Activated naive CD4-positive, alpha-beta T cell treated with anti-CD3 and anti-CD28 coated beads, Interleukin-2, amount 10 ng/mL, durations not matched to agents 7 days and 5 days (primary cell): Measurements from ENCODE around the gene TMA7.
"Not testable (repeated sequence)": the region's sequence is repeated elsewhere in the genome, so short reads cannot be mapped to it uniquely, and the experiment has no call there.

ENCODE experiments used
- CTCF ChIA-PET: fragments of 350-600 bp; sonication (Branson Sonifier 250); formaldehyde crosslinking; loops from one replicate; lab custom pipeline; 2021; ENCODE audit warnings: antibody characterized with exemption; lab: Charles Lee
- DNase-seq: peaks from one replicate; pipeline ENCODE4 v3.0.0-alpha.2; 2020
- H3K27ac Mint-ChIP-seq: one replicate; pipeline ENCODE4 v1.8.0; 2021; ENCODE audit warnings: mild to moderate bottlenecking, moderate library complexity, mixed read lengths
- H3K27me3 Mint-ChIP-seq: one replicate; pipeline ENCODE4 v1.8.0; 2021; ENCODE audit warnings: mild to moderate bottlenecking, mixed read lengths
- H3K36me3 Mint-ChIP-seq: one replicate; pipeline ENCODE4 v1.8.0; 2021; ENCODE audit warnings: mixed read lengths
- H3K4me1 Mint-ChIP-seq: one replicate; pipeline ENCODE4 v1.8.0; 2021; ENCODE audit warnings: mixed read lengths
- H3K4me3 Mint-ChIP-seq: one replicate; pipeline ENCODE4 v1.8.0; 2021; ENCODE audit warnings: mild to moderate bottlenecking, moderate library complexity, mixed read lengths
- H3K9me3 Mint-ChIP-seq: one replicate; pipeline ENCODE4 v1.8.0; 2021; ENCODE audit warnings: mixed read lengths

Gene TMA7

DNA sequence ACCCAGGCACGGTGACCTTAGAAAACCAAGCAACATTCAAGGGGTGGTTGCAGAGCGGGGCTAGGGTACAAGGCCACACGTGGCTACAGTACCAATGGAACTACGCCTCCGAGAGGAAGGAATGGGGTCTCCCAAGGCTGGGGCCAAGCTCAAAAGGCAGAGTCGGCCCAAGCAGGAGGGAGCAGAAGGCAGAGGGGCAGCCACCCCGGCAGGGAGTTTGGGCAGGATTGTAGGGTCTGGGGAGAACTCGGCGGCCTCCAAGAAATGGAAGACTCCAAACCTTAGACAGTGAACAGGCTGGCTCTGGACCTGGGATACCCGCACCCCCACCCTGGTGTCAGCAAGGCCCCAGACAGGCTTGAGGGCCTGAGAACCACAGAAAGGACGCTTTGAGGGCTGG is 35.1 kb downstream of the TMA7 start:
- CTCF ChIA-PET: no interaction called here
- H3K9me3 Mint-ChIP-seq: no peaks in the 10 kb centered on the region
- no peak overlapping the region for H3K4me3 Mint-ChIP-seq
- no peaks in the 10 kb centered on the region for H3K27me3 Mint-ChIP-seq
- peaks cover 72% of the 10 kb centered on the region for H3K4me1 Mint-ChIP-seq
- H3K36me3 Mint-ChIP-seq: peaks cover 22% of the 10 kb centered on the region
- H3K27ac Mint-ChIP-seq: peak overlapping the region; percentile 80
- DNase-seq: no peak

GRCh38 chr3:48476426-48477053 is 36.5 kb downstream of the TMA7 start:
- no peak overlapping the region for H3K4me3 Mint-ChIP-seq

GRCh38 chr3:48477959-48478520 is 38.0 kb downstream of the TMA7 start:
- CTCF ChIA-PET: interaction anchor here (1.4 to 1.7 kb wide), 3 partner anchors 11 to 42 kb away, joined by 3 to 6 read pairs (median 4); partner anchors contain the start of genes CCDC51 and TMA7
- Mint-ChIP-seq H3K9me3 (no peaks in the 10 kb centered on the region), H3K27me3 (no peaks in the 10 kb centered on the region), H3K4me1 (peaks cover 62% of the 10 kb centered on the region), H3K4me3 (peak overlapping the region; percentile 81), H3K36me3 (peaks cover 22% of the 10 kb centered on the region), H3K27ac (peak overlapping the region; percentile 99)
- no peak for DNase-seq

More at GRCh38 chr3:48476426-48477053, 36.5 kb downstream of the TMA7 start:
- CTCF ChIA-PET: no interaction called here
- peaks cover 67% of the 10 kb centered on the region for H3K4me1 Mint-ChIP-seq
- H3K9me3 Mint-ChIP-seq: no peaks in the 10 kb centered on the region
- no peak overlapping the region for H3K27ac Mint-ChIP-seq
- no peak for DNase-seq
- no peaks in the 10 kb centered on the region for H3K27me3 Mint-ChIP-seq
- H3K36me3 Mint-ChIP-seq: peaks cover 23% of the 10 kb centered on the region

GRCh38 chr3:48478626-48479555 is 38.8 kb downstream of the TMA7 start:
- Mint-ChIP-seq H3K9me3 (no peaks in the 10 kb centered on the region), H3K4me1 (peaks cover 54% of the 10 kb centered on the region), H3K27ac (peak overlapping the region; percentile 99), H3K4me3 (peak overlapping the region; percentile 81), H3K27me3 (no peaks in the 10 kb centered on the region), H3K36me3 (peaks cover 22% of the 10 kb centered on the region)
- CTCF ChIA-PET: interaction anchor here (1.4 to 1.7 kb wide), 3 partner anchors 11 to 43 kb away, joined by 3 to 6 read pairs (median 4); partner anchors contain the start of genes CCDC51 and TMA7
- DNase-seq: peak; percentile 80

GRCh38 chr3:48480891-48481290 is 40.8 kb downstream of the TMA7 start:
- CTCF ChIA-PET, H3K4me3 Mint-ChIP-seq, DNase-seq, H3K9me3 Mint-ChIP-seq, H3K27me3 Mint-ChIP-seq, H3K27ac Mint-ChIP-seq: not testable (repeated sequence)
- Mint-ChIP-seq H3K4me1 (peaks cover 43% of the 10 kb centered on the region), H3K36me3 (peaks cover 13% of the 10 kb centered on the region)

GRCh38 chr3:48482822-48483221 is 42.8 kb downstream of the TMA7 start:
- H3K9me3 Mint-ChIP-seq, H3K36me3 Mint-ChIP-seq, H3K4me3 Mint-ChIP-seq, H3K27ac Mint-ChIP-seq, H3K27me3 Mint-ChIP-seq, DNase-seq: not testable (repeated sequence)
- CTCF ChIA-PET: interaction anchor here (1.0 kb wide), 1 partner anchor 47 kb away, joined by 4 read pairs; no protein-coding TSS in a partner anchor
- peaks cover 26% of the 10 kb centered on the region for H3K4me1 Mint-ChIP-seq

DNA sequence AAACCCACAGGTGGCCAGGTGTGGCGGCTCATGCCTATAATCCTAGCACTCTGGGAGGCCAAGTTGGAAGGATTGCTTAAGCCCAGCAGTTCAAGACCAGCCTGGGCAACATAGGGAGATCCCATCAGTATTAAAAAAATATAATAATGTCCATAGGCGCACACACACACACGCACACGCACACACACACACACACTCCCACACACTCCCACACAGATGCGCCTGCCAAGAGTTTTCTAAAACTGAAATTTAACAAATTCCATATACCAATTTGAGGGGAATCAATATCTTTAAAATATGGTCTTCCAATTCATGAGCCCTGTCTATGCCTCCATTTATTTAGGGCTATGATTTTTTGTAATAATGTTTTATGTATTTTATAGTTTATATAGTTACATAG is 46.9 kb downstream of the TMA7 start:
- Mint-ChIP-seq H3K9me3 (no peaks in the 10 kb centered on the region), H3K27me3 (no peaks in the 10 kb centered on the region), H3K36me3 (peaks cover 2% of the 10 kb centered on the region), H3K4me3 (no peak overlapping the region), H3K27ac (no peak overlapping the region), H3K4me1 (no peaks in the 10 kb centered on the region)
- CTCF ChIA-PET: no interaction called here
- no peak for DNase-seq

DNA sequence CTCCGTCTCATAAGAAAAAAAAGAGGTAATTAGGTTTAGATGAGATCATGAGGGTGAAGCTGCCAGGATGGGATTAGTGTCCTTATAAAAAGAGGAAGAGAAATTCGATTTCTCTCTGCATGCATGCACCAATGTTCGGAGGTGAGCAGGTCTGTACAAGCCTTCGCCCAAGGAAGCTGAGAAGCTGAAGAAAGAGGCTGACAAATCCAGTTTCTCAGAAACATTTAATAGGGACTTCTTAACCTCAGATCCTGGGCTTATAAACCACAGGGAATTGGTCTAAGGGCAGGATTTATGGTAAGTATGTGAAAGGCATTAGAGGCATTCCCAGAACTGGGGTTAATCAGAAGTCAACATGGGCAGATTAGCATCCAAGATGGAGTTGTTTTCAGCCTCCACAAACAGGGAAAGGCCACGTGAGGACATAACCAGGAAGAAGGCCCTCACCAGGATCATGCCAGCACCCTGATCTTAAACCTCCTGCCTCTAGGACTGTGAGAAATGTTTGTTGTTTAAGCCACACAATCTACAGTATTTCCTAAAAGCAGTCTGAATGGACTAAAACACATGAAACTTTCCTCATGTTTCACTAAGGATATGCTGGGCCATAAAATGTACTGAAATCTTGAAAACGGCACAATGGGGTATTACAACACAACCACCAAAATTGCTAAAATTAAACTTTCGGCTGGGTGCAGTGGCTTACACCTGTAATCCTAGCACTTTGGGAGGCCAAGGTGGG is 52.6 kb downstream of the TMA7 start:
- no peaks in the 10 kb centered on the region for H3K9me3 Mint-ChIP-seq
- no peaks in the 10 kb centered on the region for H3K27me3 Mint-ChIP-seq
- H3K36me3 Mint-ChIP-seq: peaks cover 13% of the 10 kb centered on the region
- H3K27ac Mint-ChIP-seq: peak overlapping the region; percentile 49
- no peaks in the 10 kb centered on the region for H3K4me1 Mint-ChIP-seq
- CTCF ChIA-PET: no interaction called here
- no peak overlapping the region for H3K4me3 Mint-ChIP-seq
- DNase-seq: no peak

GRCh38 chr3:48493203-48493501 is 53.1 kb downstream of the TMA7 start:
- H3K27ac Mint-ChIP-seq: no peak overlapping the region
- peaks cover 2% of the 10 kb centered on the region for H3K4me1 Mint-ChIP-seq
- peaks cover 15% of the 10 kb centered on the region for H3K36me3 Mint-ChIP-seq
- no peaks in the 10 kb centered on the region for H3K27me3 Mint-ChIP-seq
- no peak overlapping the region for H3K4me3 Mint-ChIP-seq
- DNase-seq: no peak
- CTCF ChIA-PET: no interaction called here
- peaks cover 1% of the 10 kb centered on the region for H3K9me3 Mint-ChIP-seq
